ENCODE results near the gene PRR5. TPM values are rescaled to one million over a fixed set of nuclear protein-coding genes. Genes with fewer than 3 reads are reported as not detected.

The PRR5 gene
- total and polyA plus RNA-seq, 2 experiments from 2014 or later = 15.3 to 31.4 TPM

DNA sequence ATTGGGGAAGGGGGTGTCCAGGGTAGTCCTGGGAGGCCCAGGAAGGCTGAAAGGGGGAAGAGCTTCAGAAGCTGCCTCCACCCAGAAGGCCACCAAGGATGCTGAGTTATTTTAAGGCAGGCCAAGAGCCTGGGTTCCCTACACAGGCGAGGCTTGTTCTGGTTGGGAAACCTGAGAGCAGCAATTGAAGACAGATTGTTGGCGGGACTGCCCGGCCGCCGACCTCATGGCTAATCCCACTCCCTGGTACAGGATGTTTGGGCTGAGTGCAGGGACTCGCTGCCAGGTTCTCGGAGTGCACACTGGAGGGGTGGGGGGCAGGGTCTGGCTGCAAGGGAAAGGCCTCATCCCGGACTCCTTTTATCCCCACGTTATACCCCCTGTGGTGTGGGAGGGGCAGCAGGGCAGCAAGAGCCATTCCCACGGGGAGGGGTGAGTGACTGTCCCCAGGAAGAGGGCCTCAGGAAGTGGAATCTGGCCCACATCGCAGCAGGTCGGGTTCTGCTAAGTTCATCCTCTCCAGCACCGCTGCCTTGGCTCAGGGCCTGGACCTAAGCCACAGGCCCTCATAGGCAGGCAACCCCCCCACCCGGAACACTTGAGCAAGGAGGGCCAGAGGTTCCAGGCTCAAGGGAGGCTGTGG lies 43.6 kb upstream of the PRR5 start (continued):
- TF ChIP-seq, protein P1, sequence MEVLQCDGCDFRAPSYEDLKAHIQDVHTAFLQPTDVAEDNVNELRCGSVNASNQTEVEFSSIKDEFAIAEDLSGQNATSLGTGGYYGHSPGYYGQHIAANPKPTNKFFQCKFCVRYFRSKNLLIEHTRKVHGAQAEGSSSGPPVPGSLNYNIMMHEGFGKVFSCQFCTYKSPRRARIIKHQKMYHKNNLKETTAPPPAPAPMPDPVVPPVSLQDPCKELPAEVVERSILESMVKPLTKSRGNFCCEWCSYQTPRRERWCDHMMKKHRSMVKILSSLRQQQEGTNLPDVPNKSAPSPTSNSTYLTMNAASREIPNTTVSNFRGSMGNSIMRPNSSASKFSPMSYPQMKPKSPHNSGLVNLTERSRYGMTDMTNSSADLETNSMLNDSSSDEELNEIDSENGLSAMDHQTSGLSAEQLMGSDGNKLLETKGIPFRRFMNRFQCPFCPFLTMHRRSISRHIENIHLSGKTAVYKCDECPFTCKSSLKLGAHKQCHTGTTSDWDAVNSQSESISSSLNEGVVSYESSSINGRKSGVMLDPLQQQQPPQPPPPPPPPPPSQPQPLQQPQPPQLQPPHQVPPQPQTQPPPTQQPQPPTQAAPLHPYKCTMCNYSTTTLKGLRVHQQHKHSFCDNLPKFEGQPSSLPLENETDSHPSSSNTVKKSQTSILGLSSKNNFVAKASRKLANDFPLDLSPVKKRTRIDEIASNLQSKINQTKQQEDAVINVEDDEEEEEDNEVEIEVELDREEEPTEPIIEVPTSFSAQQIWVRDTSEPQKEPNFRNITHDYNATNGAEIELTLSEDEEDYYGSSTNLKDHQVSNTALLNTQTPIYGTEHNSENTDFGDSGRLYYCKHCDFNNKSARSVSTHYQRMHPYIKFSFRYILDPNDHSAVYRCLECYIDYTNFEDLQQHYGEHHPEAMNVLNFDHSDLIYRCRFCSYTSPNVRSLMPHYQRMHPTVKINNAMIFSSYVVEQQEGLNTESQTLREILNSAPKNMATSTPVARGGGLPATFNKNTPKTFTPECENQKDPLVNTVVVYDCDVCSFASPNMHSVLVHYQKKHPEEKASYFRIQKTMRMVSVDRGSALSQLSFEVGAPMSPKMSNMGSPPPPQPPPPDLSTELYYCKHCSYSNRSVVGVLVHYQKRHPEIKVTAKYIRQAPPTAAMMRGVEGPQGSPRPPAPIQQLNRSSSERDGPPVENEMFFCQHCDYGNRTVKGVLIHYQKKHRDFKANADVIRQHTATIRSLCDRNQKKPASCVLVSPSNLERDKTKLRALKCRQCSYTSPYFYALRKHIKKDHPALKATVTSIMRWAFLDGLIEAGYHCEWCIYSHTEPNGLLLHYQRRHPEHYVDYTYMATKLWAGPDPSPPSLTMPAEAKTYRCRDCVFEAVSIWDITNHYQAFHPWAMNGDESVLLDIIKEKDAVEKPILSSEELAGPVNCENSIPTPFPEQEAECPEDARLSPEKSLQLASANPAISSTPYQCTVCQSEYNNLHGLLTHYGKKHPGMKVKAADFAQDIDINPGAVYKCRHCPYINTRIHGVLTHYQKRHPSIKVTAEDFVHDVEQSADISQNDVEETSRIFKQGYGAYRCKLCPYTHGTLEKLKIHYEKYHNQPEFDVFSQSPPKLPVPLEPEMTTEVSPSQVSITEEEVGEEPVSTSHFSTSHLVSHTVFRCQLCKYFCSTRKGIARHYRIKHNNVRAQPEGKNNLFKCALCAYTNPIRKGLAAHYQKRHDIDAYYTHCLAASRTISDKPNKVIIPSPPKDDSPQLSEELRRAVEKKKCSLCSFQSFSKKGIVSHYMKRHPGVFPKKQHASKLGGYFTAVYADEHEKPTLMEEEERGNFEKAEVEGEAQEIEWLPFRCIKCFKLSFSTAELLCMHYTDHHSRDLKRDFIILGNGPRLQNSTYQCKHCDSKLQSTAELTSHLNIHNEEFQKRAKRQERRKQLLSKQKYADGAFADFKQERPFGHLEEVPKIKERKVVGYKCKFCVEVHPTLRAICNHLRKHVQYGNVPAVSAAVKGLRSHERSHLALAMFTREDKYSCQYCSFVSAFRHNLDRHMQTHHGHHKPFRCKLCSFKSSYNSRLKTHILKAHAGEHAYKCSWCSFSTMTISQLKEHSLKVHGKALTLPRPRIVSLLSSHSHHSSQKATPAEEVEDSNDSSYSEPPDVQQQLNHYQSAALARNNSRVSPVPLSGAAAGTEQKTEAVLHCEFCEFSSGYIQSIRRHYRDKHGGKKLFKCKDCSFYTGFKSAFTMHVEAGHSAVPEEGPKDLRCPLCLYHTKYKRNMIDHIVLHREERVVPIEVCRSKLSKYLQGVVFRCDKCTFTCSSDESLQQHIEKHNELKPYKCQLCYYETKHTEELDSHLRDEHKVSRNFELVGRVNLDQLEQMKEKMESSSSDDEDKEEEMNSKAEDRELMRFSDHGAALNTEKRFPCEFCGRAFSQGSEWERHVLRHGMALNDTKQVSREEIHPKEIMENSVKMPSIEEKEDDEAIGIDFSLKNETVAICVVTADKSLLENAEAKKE (CRISPR knock-in tag; IDR thresholded peaks at IDR 0.05) = no peak
- TF ChIP-seq, protein P2, sequence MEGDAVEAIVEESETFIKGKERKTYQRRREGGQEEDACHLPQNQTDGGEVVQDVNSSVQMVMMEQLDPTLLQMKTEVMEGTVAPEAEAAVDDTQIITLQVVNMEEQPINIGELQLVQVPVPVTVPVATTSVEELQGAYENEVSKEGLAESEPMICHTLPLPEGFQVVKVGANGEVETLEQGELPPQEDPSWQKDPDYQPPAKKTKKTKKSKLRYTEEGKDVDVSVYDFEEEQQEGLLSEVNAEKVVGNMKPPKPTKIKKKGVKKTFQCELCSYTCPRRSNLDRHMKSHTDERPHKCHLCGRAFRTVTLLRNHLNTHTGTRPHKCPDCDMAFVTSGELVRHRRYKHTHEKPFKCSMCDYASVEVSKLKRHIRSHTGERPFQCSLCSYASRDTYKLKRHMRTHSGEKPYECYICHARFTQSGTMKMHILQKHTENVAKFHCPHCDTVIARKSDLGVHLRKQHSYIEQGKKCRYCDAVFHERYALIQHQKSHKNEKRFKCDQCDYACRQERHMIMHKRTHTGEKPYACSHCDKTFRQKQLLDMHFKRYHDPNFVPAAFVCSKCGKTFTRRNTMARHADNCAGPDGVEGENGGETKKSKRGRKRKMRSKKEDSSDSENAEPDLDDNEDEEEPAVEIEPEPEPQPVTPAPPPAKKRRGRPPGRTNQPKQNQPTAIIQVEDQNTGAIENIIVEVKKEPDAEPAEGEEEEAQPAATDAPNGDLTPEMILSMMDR (conservative IDR thresholded peaks at IDR 0.05; ENCODE audit: low read depth in 2 of 2) = no peak
- TF ChIP-seq, protein P3, sequence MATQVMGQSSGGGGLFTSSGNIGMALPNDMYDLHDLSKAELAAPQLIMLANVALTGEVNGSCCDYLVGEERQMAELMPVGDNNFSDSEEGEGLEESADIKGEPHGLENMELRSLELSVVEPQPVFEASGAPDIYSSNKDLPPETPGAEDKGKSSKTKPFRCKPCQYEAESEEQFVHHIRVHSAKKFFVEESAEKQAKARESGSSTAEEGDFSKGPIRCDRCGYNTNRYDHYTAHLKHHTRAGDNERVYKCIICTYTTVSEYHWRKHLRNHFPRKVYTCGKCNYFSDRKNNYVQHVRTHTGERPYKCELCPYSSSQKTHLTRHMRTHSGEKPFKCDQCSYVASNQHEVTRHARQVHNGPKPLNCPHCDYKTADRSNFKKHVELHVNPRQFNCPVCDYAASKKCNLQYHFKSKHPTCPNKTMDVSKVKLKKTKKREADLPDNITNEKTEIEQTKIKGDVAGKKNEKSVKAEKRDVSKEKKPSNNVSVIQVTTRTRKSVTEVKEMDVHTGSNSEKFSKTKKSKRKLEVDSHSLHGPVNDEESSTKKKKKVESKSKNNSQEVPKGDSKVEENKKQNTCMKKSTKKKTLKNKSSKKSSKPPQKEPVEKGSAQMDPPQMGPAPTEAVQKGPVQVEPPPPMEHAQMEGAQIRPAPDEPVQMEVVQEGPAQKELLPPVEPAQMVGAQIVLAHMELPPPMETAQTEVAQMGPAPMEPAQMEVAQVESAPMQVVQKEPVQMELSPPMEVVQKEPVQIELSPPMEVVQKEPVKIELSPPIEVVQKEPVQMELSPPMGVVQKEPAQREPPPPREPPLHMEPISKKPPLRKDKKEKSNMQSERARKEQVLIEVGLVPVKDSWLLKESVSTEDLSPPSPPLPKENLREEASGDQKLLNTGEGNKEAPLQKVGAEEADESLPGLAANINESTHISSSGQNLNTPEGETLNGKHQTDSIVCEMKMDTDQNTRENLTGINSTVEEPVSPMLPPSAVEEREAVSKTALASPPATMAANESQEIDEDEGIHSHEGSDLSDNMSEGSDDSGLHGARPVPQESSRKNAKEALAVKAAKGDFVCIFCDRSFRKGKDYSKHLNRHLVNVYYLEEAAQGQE (IDR thresholded peaks at IDR 0.05; ENCODE audit: unreplicated experiment) = no peak
- TF ChIP-seq NANOG (IDR thresholded peaks at IDR 0.05; ENCODE audit: borderline replicate concordance) (no peak), CREB1 (CRISPR knock-in tag; IDR thresholded peaks at IDR 0.05; ENCODE audit: low read depth) (no peak), ZNF331 (CRISPR knock-in tag; IDR thresholded peaks at IDR 0.05; ENCODE audit: low read depth) (no peak), EZH2 (IDR thresholded peaks at IDR 0.05; ENCODE audit: low read depth, unreplicated experiment) (no peak), POLR2AphosphoS5 (IDR thresholded peaks at IDR 0.05; ENCODE audit: low read depth) (no peak)

All from GM23338 (cell line).